HCT116 (cell line): ENCODE data around the gene C5orf63. TPM values are rescaled to one million over a fixed set of nuclear protein-coding genes. Genes with fewer than 3 reads are reported as not detected.

Source experiments
- ATAC-seq: fragments of 200-7000 bp; cut with Tn5 transposase; 2 replicates; pipeline ENCODE4 v1.9.1; 2020; ENCODE audit warnings: mild to moderate bottlenecking, moderate library complexity
- BruUV-seq: library from RNA; stranded (reverse); fragments of 400-500 nt; replicated peaks from 2 replicates; lab custom pipeline; 2021; lab: Mats Ljungman, UMichigan
- CTCF ChIA-PET: fragments of 300-600 bp; sonication (Branson Sonifier 250); formaldehyde crosslinking; loops from one replicate; lab custom pipeline; 2021; ENCODE audit warnings: antibody characterized with exemption; lab: Charles Lee
- POLR2A ChIA-PET: fragments of 300-600, 350-600 bp; sonication (Branson Sonifier 250); formaldehyde crosslinking; loops from one replicate; lab custom pipeline; 2021; ENCODE audit warnings: antibody characterized with exemption; lab: Charles Lee
- RAD21 ChIA-PET, 2 experiments: fragments of 300-600 bp; sonication (Branson Sonifier 250); formaldehyde crosslinking; loops; one replicate each; lab custom pipeline; 2023; ENCODE audit warnings: low total read pairs in 2 of 2; ENCODE audit not compliant: uncharacterized antibody in 2 of 2, unreplicated experiment in 2 of 2, low non-redundant PET in 1 of 2; lab: Charles Lee
- DNase-seq: peaks from one replicate; pipeline ENCODE4 v3.0.0-alpha.2; 2010; ENCODE audit warnings: low read depth, low spot score
- H2AFZ ChIP-seq: fragments of 200-600 bp; shearing (Covaris generic), sonication (generic); 2 replicates; pipeline ENCODE4 v1.6.1; 2017; ENCODE audit warnings: low read depth, mixed run types, mixed read lengths, antibody characterized with exemption, low read length; ENCODE audit not compliant: poor library complexity, severe bottlenecking
- H3K27ac ChIP-seq: 2 replicates; pipeline ENCODE4 v1.5.1; 2012; ENCODE audit warnings: low read depth, low read length
- H3K27me3 ChIP-seq: fragments of 200-600 bp; sonication (generic); 2 replicates; pipeline ENCODE4 v1.6.1; 2016; ENCODE audit warnings: mixed run types, low read length, mixed read lengths; ENCODE audit not compliant: insufficient read depth
- H3K36me3 ChIP-seq, 2 experiments: fragments of 200-500 bp in 1 of 2; fragments of 200-600 bp in 1 of 2; sonication (Bioruptor generic) in 1 of 2; sonication (generic) in 1 of 2; 2 replicates each; pipeline versions ENCODE4 v1.5.1 to v1.6.1; 2014 to 2016; ENCODE audit warnings: low read length in 2 of 2, inconsistent platforms in 1 of 2, mixed read lengths in 1 of 2, mixed run types in 1 of 2; ENCODE audit not compliant: insufficient read depth in 2 of 2, control insufficient read depth in 1 of 2
- H3K4me1 ChIP-seq, 2 experiments: fragments of 200-600 bp in 1 of 2; sonication (generic) in 1 of 2; 2 replicates each; pipeline versions ENCODE4 v1.5.1 to v1.6.1; 2012 to 2017; ENCODE audit warnings: low read length in 2 of 2, inconsistent platforms in 1 of 2, mild to moderate bottlenecking in 1 of 2, mixed read lengths in 1 of 2, mixed run types in 1 of 2, moderate library complexity in 1 of 2; ENCODE audit not compliant: insufficient read depth in 2 of 2, control insufficient read depth in 1 of 2
- H3K4me2 ChIP-seq: fragments of 200-600 bp; sonication (generic); 2 replicates; pipeline ENCODE4 v1.6.1; 2017; ENCODE audit warnings: mixed run types, low read length, mixed read lengths
- H3K4me3 ChIP-seq, 2 experiments: fragments of 200-600 bp in 1 of 2; sonication (generic) in 1 of 2; replicated peaks in 1 of 2; 2 replicates each; pipeline ENCODE4 v1.5.1; 2011 to 2016; ENCODE audit warnings: low read length in 2 of 2, control low read depth in 1 of 2, low read depth in 1 of 2, mild to moderate bottlenecking in 1 of 2, mixed read lengths in 1 of 2, mixed run types in 1 of 2
- H3K79me2 ChIP-seq: fragments of 200-600 bp; sonication (generic); 2 replicates; pipeline ENCODE4 v1.6.1; 2017; ENCODE audit warnings: mild to moderate bottlenecking, mixed run types, low read length, moderate library complexity, mixed read lengths; ENCODE audit not compliant: insufficient read depth
- H3K9ac ChIP-seq: fragments of 200-600 bp; sonication (generic); 2 replicates; pipeline ENCODE4 v1.6.1; 2016; ENCODE audit warnings: low read length, mixed read lengths
- H3K9me2 ChIP-seq: fragments of 200-600 bp; sonication (generic), shearing (Covaris generic); 2 replicates; pipeline ENCODE4 v1.6.1; 2017; ENCODE audit warnings: mixed run types, mild to moderate bottlenecking, moderate library complexity; ENCODE audit not compliant: insufficient read depth
- H3K9me3 ChIP-seq, 2 experiments: fragments of 200-500 bp in 1 of 2; fragments of 200-600 bp in 1 of 2; sonication (Bioruptor generic) in 1 of 2; sonication (generic) in 1 of 2; 2 replicates each; pipeline ENCODE4 v1.6.1; 2014 to 2017; ENCODE audit warnings: low read length in 2 of 2, mixed read lengths in 2 of 2, inconsistent platforms in 1 of 2, low read depth in 1 of 2, mild to moderate bottlenecking in 1 of 2, mixed run types in 1 of 2, moderate library complexity in 1 of 2; ENCODE audit not compliant: control insufficient read depth in 1 of 2, insufficient read depth in 1 of 2
- H4K20me1 ChIP-seq: fragments of 200-600 bp; sonication (generic), shearing (Covaris generic); 2 replicates; pipeline ENCODE4 v1.6.1; 2017; ENCODE audit warnings: mixed run types, mild to moderate bottlenecking, moderate library complexity; ENCODE audit not compliant: insufficient read depth
- ATF3 ChIP-seq: IDR thresholded peaks from 2 replicates; pipeline ENCODE4 v1.6.1; 2012
- CBX3 ChIP-seq: IDR thresholded peaks from 2 replicates; pipeline ENCODE4 v1.6.1; 2012; ENCODE audit warnings: low read depth
- CEBPB ChIP-seq: IDR thresholded peaks from 2 replicates; pipeline ENCODE4 v1.6.1; 2012; ENCODE audit warnings: low read depth
- CTCF ChIP-seq, 3 experiments: fragments of 200-600 bp in 1 of 3; sonication (generic) in 1 of 3; IDR thresholded peaks in 2 of 3; conservative IDR thresholded peaks in 1 of 3; 2 replicates each; pipeline ENCODE4 v1.5.1; 2012 to 2017; ENCODE audit warnings: low read depth in 2 of 3, low read length in 2 of 3, antibody characterized with exemption in 1 of 3, borderline replicate concordance in 1 of 3, control low read depth in 1 of 3, mild to moderate bottlenecking in 1 of 3, mixed read lengths in 1 of 3, mixed run types in 1 of 3, moderate library complexity in 1 of 3; ENCODE audit not compliant: insufficient read depth in 1 of 3
- ELF1 ChIP-seq: IDR thresholded peaks from 2 replicates; pipeline ENCODE4 v1.6.1; 2012; ENCODE audit warnings: low read depth, borderline replicate concordance
- EZH2 ChIP-seq: fragments of 200-600 bp; sonication (generic); IDR thresholded peaks from 2 replicates; pipeline ENCODE4 v1.6.1; 2017; ENCODE audit warnings: antibody characterized with exemption, mixed run types
- EZH2phosphoT487 ChIP-seq: fragments of 200-600 bp; IDR thresholded peaks from 2 replicates; pipeline ENCODE4 v1.6.1; 2018; ENCODE audit warnings: antibody characterized with exemption, borderline replicate concordance
- FOSL1 ChIP-seq: IDR thresholded peaks from 2 replicates; pipeline ENCODE4 v1.6.1; 2012; ENCODE audit warnings: low read depth
- JUND ChIP-seq: IDR thresholded peaks from 2 replicates; pipeline ENCODE4 v1.6.1; 2012
- POLR2A ChIP-seq: IDR thresholded peaks from 2 replicates; pipeline ENCODE4 v1.7.0; 2011; ENCODE audit warnings: borderline replicate concordance; ENCODE audit not compliant: insufficient read depth, insufficient read length; ENCODE audit errors: extremely low read depth
- RAD21 ChIP-seq: IDR thresholded peaks from 2 replicates; pipeline ENCODE4 v1.6.1; 2012; ENCODE audit warnings: low read depth, mild to moderate bottlenecking
- REST ChIP-seq: IDR thresholded peaks from 2 replicates; pipeline ENCODE4 v1.6.1; 2012; ENCODE audit warnings: low read depth
- SIN3A ChIP-seq: IDR thresholded peaks from 2 replicates; pipeline ENCODE4 v1.6.1; 2012; ENCODE audit warnings: low read depth
- SP1 ChIP-seq: IDR thresholded peaks from 2 replicates; pipeline ENCODE4 v1.6.1; 2012; ENCODE audit warnings: low read depth
- SRF ChIP-seq: IDR thresholded peaks from 2 replicates; pipeline ENCODE4 v1.6.1; 2012; ENCODE audit warnings: low read depth
- TCF7L2 ChIP-seq: IDR thresholded peaks from 2 replicates; pipeline ENCODE4 v1.7.0; 2011; ENCODE audit warnings: borderline replicate concordance, inconsistent platforms; ENCODE audit not compliant: insufficient read depth, insufficient read length; ENCODE audit errors: extremely low read depth
- YY1 ChIP-seq: IDR thresholded peaks from 2 replicates; pipeline ENCODE4 v1.6.1; 2011; ENCODE audit warnings: low read length, low read depth, moderate library complexity, mild to moderate bottlenecking; ENCODE audit not compliant: insufficient replicate concordance; ENCODE audit errors: extremely low read depth
- ZNF274 ChIP-seq: fragments of 200-500 bp; sonication (Bioruptor generic); IDR thresholded peaks from 2 replicates; pipeline ENCODE4 v1.6.1; 2014; ENCODE audit warnings: mild to moderate bottlenecking, low read depth, low read length, inconsistent platforms
- intact Hi-C: fragments of 100-400 bp; cut with micrococcal nuclease; formaldehyde crosslinking; loops from 2 replicates; pipeline ENCODE4 v1.10.0; 2022
- total RNA-seq: library from RNA; stranded (reverse); gene quantifications from one replicate; pipeline ENCODE4 v1.2.1, GENCODE V29; 2021; ENCODE audit not compliant: unreplicated experiment

Gene C5orf63
- total RNA-seq, 1 experiment from 2014 or later: 4.4 TPM

- no peak for ATAC-seq
- Histone ChIP-seq H3K27me3 (no peaks in the 10 kb centered on the region), H3K4me3 (no peak overlapping the region), H3K9me3 (no peaks in the 10 kb centered on the region), H3K36me3 (no peaks in the 10 kb centered on the region), H3K9me2 (no peaks in the 10 kb centered on the region), H3K4me1 (no peaks in the 10 kb centered on the region), H3K79me2 (no peaks in the 10 kb centered on the region), H4K20me1 (no peaks in the 10 kb centered on the region), H3K4me2 (no peak overlapping the region), H3K9ac (no peak overlapping the region), H3K27ac (no peak overlapping the region), H2AFZ (no peak overlapping the region)
- CTCF ChIA-PET: no interaction called here
- POLR2A ChIA-PET: no interaction called here
- no TSS peak for BruUV-seq
- intact Hi-C loops: no loop called here
- RAD21 ChIA-PET: no interaction called here
- no peak for DNase-seq
- no peak for TF ChIP-seq SRF
- TF ChIP-seq YY1: no peak
- no peak for TF ChIP-seq CBX3
- TF ChIP-seq ELF1: no peak
- TF ChIP-seq FOSL1: no peak
- TF ChIP-seq EZH2phosphoT487: no peak
- no peak for TF ChIP-seq SP1
- TF ChIP-seq EZH2: no peak
- TF ChIP-seq ZNF274: no peak
- TF ChIP-seq SIN3A: no peak
- no peak for TF ChIP-seq CEBPB
These were observed 57.6 kb downstream of the C5orf63 start for GRCh38 chr5:127015716-127016115.

- CTCF ChIA-PET: no interaction called here
- no TSS peak for BruUV-seq
These were observed 58.7 kb downstream of the C5orf63 start for GRCh38 chr5:127014573-127014972.

More at GRCh38 chr5:127014573-127014972, 58.7 kb downstream of the C5orf63 start:
- Histone ChIP-seq H4K20me1 (no peaks in the 10 kb centered on the region), H3K9me2 (no peaks in the 10 kb centered on the region), H3K4me1 (no peaks in the 10 kb centered on the region), H3K79me2 (no peaks in the 10 kb centered on the region), H2AFZ (no peak overlapping the region), H3K27me3 (no peaks in the 10 kb centered on the region), H3K36me3 (no peaks in the 10 kb centered on the region), H3K9me3 (no peaks in the 10 kb centered on the region), H3K9ac (no peak overlapping the region), H3K4me2 (no peak overlapping the region), H3K4me3 (no peak overlapping the region), H3K27ac (no peak overlapping the region)
- ATAC-seq (no peak), DNase-seq (no peak)
- ChIA-PET RAD21 (no interaction called here), POLR2A (no interaction called here)
- intact Hi-C loops: no loop called here
- TF ChIP-seq RAD21: no peak
- no peak for TF ChIP-seq EZH2phosphoT487
- TF ChIP-seq EZH2: no peak
- TF ChIP-seq REST: no peak
- TF ChIP-seq CEBPB: no peak
- TF ChIP-seq JUND: no peak
- TF ChIP-seq CTCF (IDR thresholded peaks at IDR 0.05 in 2 of 3, conservative IDR thresholded peaks at IDR 0.05 in 1 of 3; ENCODE audit: borderline replicate concordance in 1 of 3, insufficient read depth in 1 of 3, low read depth in 2 of 3, low read length in 2 of 3): no peak
- TF ChIP-seq ELF1: no peak
- TF ChIP-seq TCF7L2: no peak
- no peak for TF ChIP-seq POLR2A
- TF ChIP-seq CBX3: no peak
- TF ChIP-seq ATF3: no peak
